GM23248 (cell line): ENCODE results near the gene PPM1H.

Experiments
- EZH2 ChIP-seq: fragments of 200-600 bp; sonication (generic); IDR thresholded peaks from 2 replicates; pipeline ENCODE4 v1.6.1; 2018; ENCODE audit warnings: antibody characterized with exemption, mild to moderate bottlenecking; ENCODE audit not compliant: insufficient read depth, poor library complexity, severe bottlenecking
- EZH2phosphoT487 ChIP-seq: fragments of 200-600 bp; sonication (generic); IDR thresholded peaks from 2 replicates; pipeline ENCODE4 v1.6.1; 2018; ENCODE audit warnings: antibody characterized with exemption, moderate library complexity, mild to moderate bottlenecking, low read depth; ENCODE audit not compliant: insufficient read depth

DNA sequence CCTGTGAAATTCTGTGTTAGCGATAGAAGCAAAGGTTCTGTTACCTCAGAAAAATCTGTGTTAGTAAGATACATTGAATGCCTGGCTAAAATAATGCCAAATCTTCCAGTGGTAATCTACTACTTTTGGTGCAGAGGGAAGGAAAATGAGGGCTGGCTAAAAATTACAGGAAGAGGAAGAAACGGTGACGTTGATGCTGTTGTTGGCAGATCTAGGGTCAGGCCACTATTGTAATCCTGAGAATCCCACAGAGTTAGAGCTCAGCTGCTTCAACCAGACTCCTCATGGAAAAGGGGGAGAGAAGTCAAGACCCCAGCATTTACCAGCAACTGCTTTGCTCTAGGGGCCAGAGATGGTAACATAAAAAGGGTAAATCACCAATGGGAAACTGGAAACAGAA lies 145.1 kb downstream of the PPM1H start:
- TF ChIP-seq EZH2phosphoT487 (no peak), EZH2 (no peak)
